GM18511 (cell line): ENCODE data around the gene TMEM270.
"Not testable (repeated sequence)": the region's sequence is repeated elsewhere in the genome, so short reads cannot be mapped to it uniquely, and the experiment has no call there.

Experiments
- ATAC-seq: cut with Tn5 transposase; IDR thresholded peaks from one replicate; pipeline ENCODE4 v1.9.1; 2021; ENCODE audit warnings: mild to moderate bottlenecking, moderate library complexity; ENCODE audit not compliant: unreplicated experiment

The TMEM270 gene

GRCh38 chr7:73831834-73832651 lies 28.9 kb upstream of the TMEM270 start:
- no peak for ATAC-seq

- no peak for ATAC-seq
Measured at GRCh38 chr7:73832806-73833205, 28.2 kb upstream of the TMEM270 start.

- ATAC-seq, result no peak
Measured at GRCh38 chr7:73833251-73833919, 27.6 kb upstream of the TMEM270 start.

GRCh38 chr7:73834626-73835191 lies 26.2 kb upstream of the TMEM270 start:
- ATAC-seq, result no peak

- not testable (repeated sequence) for ATAC-seq
Measured at GRCh38 chr7:73837167-73837566, 23.8 kb upstream of the TMEM270 start.

- no peak for ATAC-seq
Measured at GRCh38 chr7:73838642-73839041, 22.3 kb upstream of the TMEM270 start.

- ATAC-seq, result no peak
Measured at GRCh38 chr7:73839290-73839689, 21.7 kb upstream of the TMEM270 start.

GRCh38 chr7:73839743-73840714 lies 20.9 kb upstream of the TMEM270 start:
- ATAC-seq, result no peak

- no peak for ATAC-seq
Measured at GRCh38 chr7:73840715-73841379, 20.1 kb upstream of the TMEM270 start.

- ATAC-seq, result no peak
Measured at GRCh38 chr7:73841689-73842066, 19.3 kb upstream of the TMEM270 start.

- ATAC-seq, result peak; percentile 95
Measured at GRCh38 chr7:73842067-73842976, 18.6 kb upstream of the TMEM270 start, which contains the start of gene METTL27. Gene METTL27, minus strand, starts transcription at chr7:73842516. Its CDS starts 376 bp downstream, at chr7:73842140.

GRCh38 chr7:73844131-73844547 lies 16.8 kb upstream of the TMEM270 start:
- no peak for ATAC-seq

- ATAC-seq, result no peak
Measured at GRCh38 chr7:73844848-73845460, 16.0 kb upstream of the TMEM270 start.

- not testable (repeated sequence) for ATAC-seq
Measured at GRCh38 chr7:73845701-73846195, 15.2 kb upstream of the TMEM270 start.

- ATAC-seq, result no peak
Measured at GRCh38 chr7:73847941-73848723, 12.8 kb upstream of the TMEM270 start.

GRCh38 chr7:73850781-73851207 lies 10.2 kb upstream of the TMEM270 start:
- ATAC-seq, result no peak
